ENCODE data around the gene IKZF2. TPM values are rescaled to one million over a fixed set of nuclear protein-coding genes. Genes with fewer than 3 reads are reported as not detected.

The IKZF2 gene
- total and polyA plus RNA-seq, 2 of the 4 experiments (the other 2 are of a cell fraction): 2.1 to 25.5 TPM

- H3K4me1 ChIP-seq (ENCODE audit: control insufficient read depth, insufficient read depth, low read length): peaks cover 3% of the 10 kb centered on the region; the same call in 1 of the 2 replicates
- 0 out of 2 replicates have a peak overlapping the region, but pooled peaks have one; percentile 7 for H3K4ac ChIP-seq (ENCODE audit: low read depth, low read length)
- H2BK5ac ChIP-seq (ENCODE audit: low read depth, low read length, poor library complexity, severe bottlenecking): no peak overlapping the region
- CTCF ChIA-PET: no interaction called here
- peak overlapping the region; percentile 36; the same call in 1 of the 2 replicates for H3K14ac ChIP-seq (replicated peaks; ENCODE audit: low read depth, low read length)
- peak overlapping the region; percentile 69 for H2AFZ ChIP-seq (replicated peaks; ENCODE audit: low read length, poor library complexity)
- no peak overlapping the region for H2AK9ac ChIP-seq (replicated peaks; ENCODE audit: low read depth, low read length, poor library complexity)
- peak overlapping the region in 1 of 2 experiments; percentile 57; a peak in 1 of 4 replicates for H4K8ac ChIP-seq (ENCODE audit: low read depth in 2 of 2, low read length in 2 of 2)
- ATAC-seq (ENCODE audit: low read depth): peak; percentile 74
- no peaks in the 10 kb centered on the region; the same call in 1 of the 2 replicates for H3K9me1 ChIP-seq (ENCODE audit: insufficient read depth, low read length)
- POLR2A ChIA-PET (ENCODE audit: unreplicated experiment): no interaction called here
- TF ChIP-seq MAZ (IDR thresholded peaks at IDR 0.05; ENCODE audit: borderline replicate concordance, low read depth, low read length) (no peak), CTCF (conservative IDR thresholded peaks at IDR 0.05; ENCODE audit: low read depth, low read length) (no peak), RAD21 (IDR thresholded peaks at IDR 0.05; ENCODE audit: low read length) (no peak), MXI1 (IDR thresholded peaks at IDR 0.05; ENCODE audit: borderline replicate concordance, low read depth, low read length) (no peak), MAFK (IDR thresholded peaks at IDR 0.05; ENCODE audit: low read depth, low read length) (no peak), SMC3 (IDR thresholded peaks at IDR 0.05; ENCODE audit: low read depth, low read length) (no peak)
- H3K56ac ChIP-seq (ENCODE audit: extremely low read depth, insufficient read depth, low read length): no peak overlapping the region
- BruUV-seq (replicated peaks): no TSS peak
- H2BK20ac ChIP-seq (ENCODE audit: low read depth, low read length): no peak overlapping the region
- H2AK5ac ChIP-seq (ENCODE audit: low read depth, low read length): no peak overlapping the region
- no peak overlapping the region for H3K9ac ChIP-seq (ENCODE audit: low read depth, low read length)
- no peak overlapping the region for H4K5ac ChIP-seq (ENCODE audit: low read depth, low read length)
- WGBS, 2 experiments (ENCODE audit: extremely low coverage in 2 of 2, insufficient read length in 1 of 2): 0% methylated on average over 2 of the region's 8 CpGs; no CpG with 5 or more reads in 1 of the 2 experiments
- H3K9me3 ChIP-seq (ENCODE audit: control insufficient read depth, insufficient read depth, low read length): no peaks in the 10 kb centered on the region
- H3K27ac ChIP-seq (ENCODE audit: insufficient read depth, low read length): no peak overlapping the region
- in situ Hi-C loops (cut with MboI; ENCODE audit: low sequenced_read_pairs) (no loop called here), dilution Hi-C loops (cut with HindIII; ENCODE audit: low sequenced_read_pairs, unreplicated experiment) (no loop called here), intact Hi-C loops (cut with micrococcal nuclease) (no loop called here)
- H3K23ac ChIP-seq (ENCODE audit: low read depth, low read length): no peak overlapping the region
- no peak overlapping the region; the same call in 1 of the 2 replicates for H3K4me3 ChIP-seq (ENCODE audit: insufficient read depth, low read depth, low read length)
- no peaks in the 10 kb centered on the region for H3K36me3 ChIP-seq (ENCODE audit: control insufficient read depth, insufficient read depth, low read length)
- H4K91ac ChIP-seq (ENCODE audit: insufficient read depth, low read depth, low read length): no peak overlapping the region
- no peaks in the 10 kb centered on the region for H3K27me3 ChIP-seq (ENCODE audit: control insufficient read depth, insufficient read depth, low read length)
- H3K4me2 ChIP-seq (ENCODE audit: low read depth, low read length): peak overlapping the region; percentile 89
- no peaks in the 10 kb centered on the region for H4K20me1 ChIP-seq (ENCODE audit: insufficient read depth, low read length)
- H2BK15ac ChIP-seq (ENCODE audit: low read depth, low read length): no peak overlapping the region
- peak overlapping the region; percentile 31; the same call in 1 of the 2 replicates for H2BK120ac ChIP-seq (ENCODE audit: low read depth, low read length)
- DNase-seq: peak; percentile 50
- peaks cover 0 to 7% of the 10 kb centered on the region in 2 experiments; a peak in 1 of 4 replicates for H3K79me1 ChIP-seq (ENCODE audit: low read depth in 1 of 2, low read length in 2 of 2)
- no peak overlapping the region for H3K18ac ChIP-seq (ENCODE audit: low read depth, low read length)
Measured at GRCh38 chr2:213065583-213066442, 85.6 kb downstream of the IKZF2 start.

Measured in IMR-90 (cell line).